ENCODE data around the gene GRHL1.

DNA sequence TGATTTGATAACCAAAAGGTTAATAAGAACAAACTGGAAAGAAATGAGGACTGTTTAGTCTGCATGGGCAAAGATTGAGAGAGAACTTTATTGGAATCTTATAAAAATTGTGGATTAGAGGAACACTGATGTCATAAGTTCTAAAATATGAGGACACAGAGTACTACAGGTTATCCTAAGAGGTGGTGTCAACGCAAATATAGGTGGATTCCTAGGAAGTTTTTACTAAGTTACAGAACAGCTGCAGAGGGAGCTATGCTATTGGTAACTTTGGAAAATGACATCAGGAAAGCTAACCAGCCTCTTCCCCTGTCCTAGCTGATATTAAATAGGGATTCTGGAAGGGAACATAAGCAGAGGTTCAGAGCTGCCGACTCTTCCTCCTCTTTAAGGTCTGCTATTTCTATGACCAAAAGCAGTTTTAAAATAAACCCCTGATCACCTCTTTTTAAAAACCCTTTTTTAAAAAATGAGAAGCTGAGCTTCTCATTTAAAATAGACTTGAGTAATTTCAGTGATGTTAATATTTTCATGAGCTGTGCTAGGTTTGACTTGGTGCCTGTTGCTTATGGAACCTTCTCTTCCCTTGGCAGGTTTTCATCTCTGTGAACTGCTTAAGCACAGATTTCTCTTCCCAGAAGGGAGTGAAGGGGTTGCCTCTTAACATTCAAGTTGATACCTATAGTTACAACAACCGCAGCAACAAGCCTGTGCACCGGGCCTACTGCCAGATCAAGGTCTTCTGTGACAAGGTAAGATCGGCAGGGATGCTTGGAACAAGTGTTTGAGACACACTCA lies 34.2 kb downstream of the GRHL1 start:
- TF ChIP-seq, protein P1, sequence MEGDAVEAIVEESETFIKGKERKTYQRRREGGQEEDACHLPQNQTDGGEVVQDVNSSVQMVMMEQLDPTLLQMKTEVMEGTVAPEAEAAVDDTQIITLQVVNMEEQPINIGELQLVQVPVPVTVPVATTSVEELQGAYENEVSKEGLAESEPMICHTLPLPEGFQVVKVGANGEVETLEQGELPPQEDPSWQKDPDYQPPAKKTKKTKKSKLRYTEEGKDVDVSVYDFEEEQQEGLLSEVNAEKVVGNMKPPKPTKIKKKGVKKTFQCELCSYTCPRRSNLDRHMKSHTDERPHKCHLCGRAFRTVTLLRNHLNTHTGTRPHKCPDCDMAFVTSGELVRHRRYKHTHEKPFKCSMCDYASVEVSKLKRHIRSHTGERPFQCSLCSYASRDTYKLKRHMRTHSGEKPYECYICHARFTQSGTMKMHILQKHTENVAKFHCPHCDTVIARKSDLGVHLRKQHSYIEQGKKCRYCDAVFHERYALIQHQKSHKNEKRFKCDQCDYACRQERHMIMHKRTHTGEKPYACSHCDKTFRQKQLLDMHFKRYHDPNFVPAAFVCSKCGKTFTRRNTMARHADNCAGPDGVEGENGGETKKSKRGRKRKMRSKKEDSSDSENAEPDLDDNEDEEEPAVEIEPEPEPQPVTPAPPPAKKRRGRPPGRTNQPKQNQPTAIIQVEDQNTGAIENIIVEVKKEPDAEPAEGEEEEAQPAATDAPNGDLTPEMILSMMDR (IDR thresholded peaks at IDR 0.05 in 8 of 11, conservative IDR thresholded peaks at IDR 0.05 in 3 of 11): no peak
- TF ChIP-seq POLR2A (IDR thresholded peaks at IDR 0.05): no peak
